Mammary microvascular endothelial cell (primary cell): ENCODE results near the gene PTPN23. TPM values are rescaled to one million over a fixed set of nuclear protein-coding genes. Genes with fewer than 3 reads are reported as not detected.

Experiments
- total RNA-seq: library from RNA; depleted of rRNA; stranded (reverse); fragments of >200 nt; gene quantifications from 2 replicates; pipeline ENCODE4 v1.2.3, GENCODE V29; 2015

PTPN23 gene, protein sequence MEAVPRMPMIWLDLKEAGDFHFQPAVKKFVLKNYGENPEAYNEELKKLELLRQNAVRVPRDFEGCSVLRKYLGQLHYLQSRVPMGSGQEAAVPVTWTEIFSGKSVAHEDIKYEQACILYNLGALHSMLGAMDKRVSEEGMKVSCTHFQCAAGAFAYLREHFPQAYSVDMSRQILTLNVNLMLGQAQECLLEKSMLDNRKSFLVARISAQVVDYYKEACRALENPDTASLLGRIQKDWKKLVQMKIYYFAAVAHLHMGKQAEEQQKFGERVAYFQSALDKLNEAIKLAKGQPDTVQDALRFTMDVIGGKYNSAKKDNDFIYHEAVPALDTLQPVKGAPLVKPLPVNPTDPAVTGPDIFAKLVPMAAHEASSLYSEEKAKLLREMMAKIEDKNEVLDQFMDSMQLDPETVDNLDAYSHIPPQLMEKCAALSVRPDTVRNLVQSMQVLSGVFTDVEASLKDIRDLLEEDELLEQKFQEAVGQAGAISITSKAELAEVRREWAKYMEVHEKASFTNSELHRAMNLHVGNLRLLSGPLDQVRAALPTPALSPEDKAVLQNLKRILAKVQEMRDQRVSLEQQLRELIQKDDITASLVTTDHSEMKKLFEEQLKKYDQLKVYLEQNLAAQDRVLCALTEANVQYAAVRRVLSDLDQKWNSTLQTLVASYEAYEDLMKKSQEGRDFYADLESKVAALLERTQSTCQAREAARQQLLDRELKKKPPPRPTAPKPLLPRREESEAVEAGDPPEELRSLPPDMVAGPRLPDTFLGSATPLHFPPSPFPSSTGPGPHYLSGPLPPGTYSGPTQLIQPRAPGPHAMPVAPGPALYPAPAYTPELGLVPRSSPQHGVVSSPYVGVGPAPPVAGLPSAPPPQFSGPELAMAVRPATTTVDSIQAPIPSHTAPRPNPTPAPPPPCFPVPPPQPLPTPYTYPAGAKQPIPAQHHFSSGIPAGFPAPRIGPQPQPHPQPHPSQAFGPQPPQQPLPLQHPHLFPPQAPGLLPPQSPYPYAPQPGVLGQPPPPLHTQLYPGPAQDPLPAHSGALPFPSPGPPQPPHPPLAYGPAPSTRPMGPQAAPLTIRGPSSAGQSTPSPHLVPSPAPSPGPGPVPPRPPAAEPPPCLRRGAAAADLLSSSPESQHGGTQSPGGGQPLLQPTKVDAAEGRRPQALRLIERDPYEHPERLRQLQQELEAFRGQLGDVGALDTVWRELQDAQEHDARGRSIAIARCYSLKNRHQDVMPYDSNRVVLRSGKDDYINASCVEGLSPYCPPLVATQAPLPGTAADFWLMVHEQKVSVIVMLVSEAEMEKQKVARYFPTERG (N-terminal part only)
- total RNA-seq: 23.0 and 26.2 TPM in 2 replicates

DNA sequence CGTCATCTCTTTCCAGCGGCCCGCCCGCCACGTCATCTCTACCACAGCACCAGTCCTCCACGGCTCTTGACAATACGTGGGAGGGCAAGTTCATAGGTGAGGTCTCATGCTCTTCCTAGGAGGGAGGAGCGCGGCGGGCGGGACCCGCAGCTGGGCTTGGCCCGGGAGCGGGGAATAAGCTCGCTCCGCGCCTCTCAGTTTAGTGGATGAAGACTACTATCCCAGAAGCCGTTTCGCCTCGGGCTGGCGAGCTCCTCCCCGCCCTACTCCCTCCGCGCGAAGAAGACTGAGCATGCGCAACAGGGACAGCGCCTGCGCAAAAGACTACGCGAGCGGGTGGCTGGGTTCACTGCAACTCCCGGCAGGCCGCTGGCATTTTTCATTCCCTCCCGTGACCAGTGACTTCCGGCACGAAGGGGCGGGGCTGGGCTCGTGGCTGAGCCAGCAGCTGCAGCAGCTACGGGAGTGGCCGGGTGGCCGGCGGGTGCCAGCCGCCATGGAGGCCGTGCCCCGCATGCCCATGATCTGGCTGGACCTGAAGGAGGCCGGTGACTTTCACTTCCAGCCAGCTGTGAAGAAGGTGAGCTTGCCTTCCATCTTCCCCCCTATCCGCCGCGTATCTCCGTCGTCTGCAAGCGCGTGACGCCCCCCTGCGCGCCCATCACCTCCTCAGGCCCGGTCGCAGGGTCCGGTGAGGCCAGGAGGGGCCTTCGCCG is at the start of gene PTPN23:
Gene PTPN23, plus strand, starts transcription at position 421 of the 716 bp plus-strand sequence. Its CDS starts 76 bp downstream, at position 497.

Other genes starting within 250 kb of the PTPN23 start
- 15.4 and 17.8 TPM in 2 replicates for gene SETD2, start 216.9 kb upstream of the PTPN23 start, total RNA-seq
- 10.1 and 17.3 TPM in 2 replicates for gene KIF9, start 98.2 kb upstream of the PTPN23 start, total RNA-seq
- 25.7 and 33.0 TPM in 2 replicates for gene KLHL18, start 98.1 kb upstream of the PTPN23 start, total RNA-seq
- 41.8 and 53.3 TPM in 2 replicates for gene SCAP, start 94.9 kb downstream of the PTPN23 start, total RNA-seq
- gene ELP6, start 132.7 kb downstream of the PTPN23 start, total RNA-seq: 30.2 and 31.9 TPM in 2 replicates
- 0.07 TPM in 1 of 2 replicates, not detected in the other for gene CSPG5, start 197.8 kb downstream of the PTPN23 start, total RNA-seq